HG03442 (cell line): ENCODE results near the gene KLHDC10.
"Not testable (repeated sequence)": the region's sequence is repeated elsewhere in the genome, so short reads cannot be mapped to it uniquely, and the experiment has no call there.

Source experiments
- ATAC-seq: cut with Tn5 transposase; IDR thresholded peaks from one replicate; pipeline ENCODE4 v1.9.1; 2021; ENCODE audit warnings: mild to moderate bottlenecking, moderate library complexity; ENCODE audit not compliant: unreplicated experiment

The KLHDC10 gene

DNA sequence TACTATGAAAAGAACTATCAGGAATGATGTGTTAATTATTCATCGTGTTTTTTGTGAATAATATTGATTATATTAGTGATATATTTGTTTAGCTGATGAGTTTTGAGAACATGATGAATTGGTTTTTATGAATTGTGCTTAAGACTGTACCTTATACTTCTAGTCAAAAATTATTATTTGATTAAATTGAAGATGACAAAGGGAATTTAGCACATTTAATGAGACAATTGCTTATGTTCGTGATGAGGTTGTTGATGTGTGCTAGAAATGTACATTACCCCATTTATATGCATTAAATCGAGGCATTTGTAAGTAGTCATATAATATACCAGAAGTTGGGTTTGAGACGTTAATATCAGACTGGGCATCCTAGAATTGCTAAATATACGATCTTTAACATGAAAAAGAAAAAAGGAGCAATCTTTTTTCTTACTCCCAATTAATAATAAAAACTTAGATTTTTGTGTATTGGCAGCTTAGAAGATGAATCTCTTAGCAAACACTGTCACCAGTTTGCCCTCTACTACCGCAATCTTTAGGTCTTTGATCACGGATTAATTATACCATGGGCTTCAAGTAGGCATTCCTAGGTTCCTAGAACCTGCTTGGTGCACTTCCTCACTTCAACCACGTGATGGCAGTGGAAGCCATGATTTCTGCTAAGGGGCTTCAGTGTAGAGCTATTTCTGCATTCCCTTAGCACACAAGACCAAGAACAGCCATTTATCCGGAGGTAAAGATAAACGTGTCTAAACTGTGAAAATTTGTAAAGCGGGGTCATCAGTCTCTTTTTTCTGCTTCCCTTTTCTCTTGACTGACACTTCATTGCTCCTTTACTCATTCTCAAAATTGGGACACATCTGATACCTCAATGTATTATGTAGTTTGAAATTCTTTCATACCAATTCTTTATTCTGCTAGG is 1.6 kb downstream of the KLHDC10 start:
- no peak for ATAC-seq

DNA sequence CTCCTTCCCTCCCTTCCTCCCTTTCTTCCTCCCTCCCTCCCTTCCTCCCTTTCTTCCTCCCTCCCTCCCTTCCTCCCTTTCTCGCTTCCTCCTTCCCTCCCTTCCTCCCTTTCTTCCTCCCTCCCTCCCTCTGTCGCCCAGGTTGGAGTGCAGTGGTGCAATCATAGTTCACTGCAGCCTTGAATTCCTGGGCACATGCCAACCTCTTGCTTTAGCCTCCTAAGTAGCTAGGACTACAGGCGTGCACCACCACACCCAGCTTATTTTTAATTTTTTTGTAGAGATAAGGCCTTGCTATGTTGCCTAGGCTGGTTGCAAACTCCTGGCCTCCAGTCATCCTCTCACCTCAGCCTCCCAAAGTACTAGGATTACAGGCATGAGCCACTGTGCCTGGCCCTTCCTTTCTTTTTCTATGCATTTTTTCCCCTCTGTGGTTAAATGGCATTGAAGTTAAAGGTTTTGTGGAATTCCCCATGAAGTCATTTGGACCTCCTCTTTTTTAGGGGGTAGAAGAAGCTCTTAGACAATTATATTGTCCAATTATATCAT is 9.6 kb downstream of the KLHDC10 start:
- ATAC-seq = no peak

DNA sequence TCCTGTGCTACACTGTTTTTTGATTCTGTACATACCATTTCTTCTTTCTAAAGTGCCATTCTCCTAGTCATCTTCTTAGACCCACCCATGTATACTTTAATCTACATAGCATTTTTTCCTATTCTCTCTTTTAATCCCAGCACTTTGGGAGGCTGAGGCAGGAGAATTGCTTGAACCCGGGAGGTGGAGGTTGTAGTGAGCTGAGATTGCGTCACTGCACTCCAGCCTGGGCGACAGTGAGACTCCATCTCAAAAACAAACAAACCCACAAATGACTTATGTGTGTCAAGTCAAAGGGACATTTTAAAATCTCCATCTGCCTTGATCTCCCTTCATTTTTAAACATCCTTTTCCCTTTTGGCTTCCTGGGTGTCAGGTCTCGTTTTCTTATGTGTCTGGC is 13.2 kb downstream of the KLHDC10 start:
- not testable (repeated sequence) for ATAC-seq

DNA sequence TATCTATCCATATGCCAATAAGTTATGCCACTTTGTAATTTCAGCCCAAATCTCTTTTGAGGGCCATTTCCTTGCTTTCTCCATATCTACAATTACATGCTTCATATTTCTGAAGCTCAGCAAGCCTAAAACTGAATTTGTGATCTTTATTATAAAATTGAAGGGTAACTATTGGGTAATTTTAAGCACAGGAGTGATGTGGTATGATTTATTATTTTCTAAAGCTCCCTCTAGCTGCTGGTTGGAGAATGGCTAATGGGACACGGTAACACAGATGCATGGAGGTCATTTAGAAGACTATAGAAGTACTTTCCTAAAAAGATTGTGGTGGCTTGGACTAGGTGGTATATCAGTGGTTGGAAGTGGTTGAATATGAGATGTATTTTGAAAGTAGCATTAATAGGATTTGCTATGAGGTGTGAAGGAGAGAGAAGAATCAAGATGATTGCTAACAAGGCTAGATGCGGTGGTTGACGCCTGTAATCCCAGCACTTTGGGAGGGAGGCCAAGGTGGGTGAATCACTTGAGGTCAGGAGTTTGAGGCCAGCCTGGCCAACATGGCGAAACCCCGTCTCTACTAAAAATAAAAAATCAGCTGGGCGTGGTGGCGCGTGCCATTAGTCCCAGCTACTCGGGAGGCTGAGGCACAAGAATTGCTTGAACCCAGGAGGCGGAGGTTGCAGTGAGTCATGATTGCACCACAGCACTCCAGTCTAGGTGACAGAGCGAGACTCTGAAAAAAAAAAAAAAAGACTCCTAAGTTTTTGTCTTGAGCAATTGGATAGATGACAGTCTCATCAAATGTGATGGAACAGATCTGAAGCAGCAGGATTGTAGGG is 13.9 kb downstream of the KLHDC10 start:
- ATAC-seq = no peak

DNA sequence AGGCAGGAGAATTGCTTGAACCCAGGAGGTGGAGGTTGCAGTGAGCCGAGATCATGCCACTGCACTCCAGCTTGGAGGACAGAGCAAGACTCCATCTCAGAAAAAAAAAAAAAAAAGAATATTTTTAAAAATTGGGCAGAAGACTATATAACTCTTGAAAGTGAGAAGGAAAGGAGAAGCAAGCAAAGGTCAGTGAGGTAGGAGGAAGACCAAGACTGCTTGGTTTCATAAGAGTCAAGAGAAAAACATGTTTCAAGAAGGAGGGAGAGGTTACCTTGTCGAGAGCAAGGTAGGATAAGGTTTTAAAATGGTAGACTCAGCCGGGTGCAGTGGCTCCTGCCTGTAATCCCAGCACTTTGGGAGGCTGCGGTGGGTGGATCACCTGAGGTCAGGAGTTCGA is 14.9 kb downstream of the KLHDC10 start:
- not testable (repeated sequence) for ATAC-seq

DNA sequence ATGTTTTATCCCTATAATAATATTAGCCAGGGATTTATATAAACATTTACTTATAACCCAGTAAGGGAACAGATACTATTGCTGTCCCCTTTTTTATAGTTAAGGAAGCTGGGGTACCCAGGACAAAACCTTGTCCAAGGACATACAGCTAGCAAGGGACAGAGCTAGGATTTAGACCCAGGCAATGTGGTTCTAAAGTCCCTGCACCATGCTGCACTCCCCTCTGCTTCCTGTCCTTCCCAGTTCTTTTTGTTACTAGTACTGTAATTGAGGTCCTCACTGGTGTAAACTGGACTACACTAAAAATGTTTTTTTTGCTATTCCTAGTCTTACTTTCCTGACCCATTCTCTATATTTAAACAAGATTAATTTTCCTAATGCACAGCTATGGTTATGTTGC is 16.6 kb downstream of the KLHDC10 start:
- no peak for ATAC-seq

DNA sequence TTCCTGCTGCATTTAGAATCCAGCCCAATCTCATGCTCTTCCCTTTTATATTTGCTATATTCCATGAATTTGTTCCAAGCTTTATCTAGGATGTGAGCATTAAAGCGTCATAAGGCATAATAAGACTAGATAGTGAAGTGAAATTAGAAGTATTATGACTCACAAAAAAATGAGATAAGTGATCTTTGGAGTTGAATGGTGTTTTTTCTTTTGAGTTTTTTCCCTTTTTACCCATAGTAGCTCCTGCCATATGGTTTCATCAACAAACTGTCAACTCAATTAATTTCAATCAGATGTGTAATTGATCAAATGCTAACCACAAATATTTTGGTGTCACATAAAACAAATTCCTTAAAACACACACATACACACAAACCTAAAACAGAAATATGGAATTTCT is 17.0 kb downstream of the KLHDC10 start:
- ATAC-seq = no peak

DNA sequence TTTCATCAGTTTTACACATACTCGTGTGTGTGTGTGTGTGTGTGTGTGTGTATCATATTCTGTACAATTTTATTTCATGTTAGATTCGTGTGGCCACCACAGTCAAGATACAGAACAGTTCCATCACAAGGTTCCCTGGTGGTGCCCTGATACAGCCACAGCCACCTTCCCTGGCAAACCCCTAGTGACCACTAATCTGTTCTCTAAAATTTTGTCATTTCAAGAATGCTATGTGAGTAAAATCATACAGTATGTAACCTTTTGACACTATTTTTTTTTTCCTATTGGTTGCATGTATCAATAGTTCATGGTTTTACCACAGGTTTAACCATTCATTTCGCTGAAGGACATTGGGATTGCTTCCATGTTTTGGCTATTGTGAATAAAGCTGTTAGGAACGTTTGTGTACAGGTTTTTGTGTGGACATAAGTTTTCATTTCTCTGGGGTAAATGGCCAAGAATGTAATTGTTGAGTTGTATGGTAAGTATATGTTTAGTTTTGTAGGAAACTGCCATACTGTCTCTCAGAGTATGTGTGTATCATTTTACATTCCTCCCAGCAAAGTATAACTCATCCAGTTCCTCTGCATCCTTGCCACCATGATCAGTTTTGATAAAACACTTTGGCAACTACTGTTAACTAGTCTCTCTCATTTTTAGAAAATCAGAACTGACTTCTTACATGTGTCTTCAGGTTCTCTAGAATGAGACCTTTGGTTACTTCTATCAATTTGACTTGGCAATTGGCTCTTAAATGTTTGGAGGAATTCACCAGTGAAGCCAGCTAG is 20.6 kb downstream of the KLHDC10 start:
- ATAC-seq = no peak

DNA sequence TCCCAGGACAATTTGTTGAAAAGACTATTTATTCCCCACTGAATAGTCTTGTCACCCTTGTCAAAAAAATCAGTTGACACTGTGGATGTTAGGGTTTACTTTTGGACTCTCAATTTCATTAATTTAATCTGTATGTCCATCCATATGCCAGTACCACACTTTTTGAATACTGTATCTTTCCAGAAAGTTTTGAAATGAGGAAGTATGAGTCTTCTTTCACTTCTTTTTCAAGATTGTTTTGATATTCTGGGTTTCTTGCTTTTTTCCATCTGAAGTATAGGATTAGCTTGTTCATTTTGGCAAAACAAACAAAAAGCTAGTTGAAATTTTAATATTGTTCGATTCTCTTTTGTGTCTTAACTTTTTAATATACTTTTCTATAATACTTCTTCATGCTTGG is 21.7 kb downstream of the KLHDC10 start:
- no peak for ATAC-seq

DNA sequence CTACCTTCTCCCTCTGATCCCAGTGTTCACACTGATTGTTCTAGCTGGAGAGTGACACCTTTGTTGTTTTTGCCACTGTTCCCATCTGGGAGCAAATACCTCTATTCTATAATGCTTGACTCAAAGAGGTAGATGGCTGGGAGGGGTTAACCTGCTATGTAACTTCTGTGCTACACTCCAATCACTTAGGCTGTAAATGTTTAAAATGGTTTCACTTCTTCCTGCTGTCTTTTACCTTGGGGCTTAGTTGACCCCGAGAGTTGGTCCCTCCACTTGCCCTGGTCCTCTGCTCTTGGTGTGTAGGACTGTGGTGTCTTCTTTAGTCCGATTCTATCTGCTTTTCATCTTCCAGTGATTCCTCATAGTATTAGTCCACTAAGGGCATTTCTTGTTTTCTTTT is 22.3 kb downstream of the KLHDC10 start:
- no peak for ATAC-seq

DNA sequence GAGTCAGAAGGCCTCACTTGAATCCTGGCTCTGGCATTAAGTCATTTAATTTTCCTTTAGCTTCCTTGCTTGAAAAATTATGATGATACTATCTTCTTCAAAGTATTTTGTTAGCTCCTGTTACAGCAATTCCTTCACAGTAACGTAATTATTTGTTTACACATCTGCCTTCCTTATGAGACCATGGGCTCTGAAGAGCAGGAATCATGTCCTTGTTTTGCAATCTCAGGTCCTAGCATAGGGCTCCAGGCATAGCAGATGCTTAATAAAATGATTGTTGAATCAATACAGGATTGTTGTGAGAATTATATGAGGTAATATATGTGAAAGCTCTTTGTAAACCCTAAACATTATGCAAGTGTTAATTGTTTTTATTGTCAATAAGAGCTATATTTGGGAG is 25.5 kb downstream of the KLHDC10 start:
- ATAC-seq = no peak

DNA sequence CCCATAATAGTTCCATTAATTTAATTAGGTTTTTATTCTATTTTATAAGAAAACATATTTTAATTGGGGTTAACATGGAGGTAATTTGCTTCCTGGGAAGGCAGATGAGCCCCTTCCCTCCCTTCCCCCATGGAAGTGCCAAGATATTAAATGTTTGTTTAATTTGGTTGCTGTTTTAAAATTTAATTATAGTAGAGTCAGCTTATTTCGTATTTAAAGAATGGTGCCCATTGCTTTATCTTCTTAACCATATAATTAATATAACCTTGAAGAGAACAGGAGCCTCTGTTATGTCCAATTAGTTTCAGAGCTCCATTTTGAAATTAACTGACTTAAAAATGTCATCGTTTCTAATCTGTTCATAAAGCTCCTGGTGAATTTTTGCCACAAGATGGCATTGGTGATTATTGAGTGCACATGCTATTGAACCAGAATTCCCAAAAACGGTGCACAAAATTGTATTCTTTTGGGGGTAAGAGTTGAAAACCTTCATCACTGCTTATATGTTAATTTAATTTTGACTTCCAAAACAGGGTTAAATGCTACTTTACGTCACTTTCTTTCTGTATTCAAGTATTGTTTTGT is 26.0 kb downstream of the KLHDC10 start:
- no peak for ATAC-seq

DNA sequence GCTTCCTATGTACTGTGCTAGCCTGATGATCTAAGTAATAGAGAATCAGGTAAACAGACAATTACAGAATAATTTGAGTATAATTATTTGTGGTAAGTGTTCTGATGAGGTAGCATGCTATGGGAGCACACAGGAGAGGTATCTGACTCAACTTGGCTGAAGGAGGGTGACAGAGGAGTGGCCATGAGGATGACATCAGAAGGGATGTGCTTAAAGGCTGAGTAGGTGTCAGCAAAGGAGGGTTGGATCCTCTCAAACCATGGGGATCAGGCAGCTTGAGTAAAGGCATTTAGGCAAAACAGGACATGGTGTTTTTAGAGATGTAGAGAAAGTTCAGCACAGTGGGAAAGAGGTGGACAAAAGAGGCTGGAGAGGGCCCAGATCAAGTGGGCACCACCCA is 29.0 kb downstream of the KLHDC10 start:
- ATAC-seq = no peak

DNA sequence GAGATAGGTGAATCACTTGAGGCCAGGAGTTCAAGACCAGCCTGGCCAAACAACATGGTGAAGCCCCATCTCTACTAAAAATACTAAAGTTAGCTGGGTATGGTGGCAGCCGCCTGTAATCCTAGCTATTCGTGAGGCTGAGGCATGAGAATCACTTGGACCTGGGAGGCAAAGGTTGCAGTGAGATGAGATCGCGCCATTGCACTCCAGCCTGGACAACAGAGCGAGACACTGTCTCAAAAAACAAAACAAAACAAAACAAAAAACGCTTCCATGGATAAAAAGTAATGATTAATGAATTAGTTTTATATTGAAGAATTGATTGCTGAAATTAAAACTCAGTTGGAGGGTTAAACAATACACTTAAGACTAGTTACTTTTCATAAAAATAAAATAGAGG is 32.3 kb downstream of the KLHDC10 start:
- no peak for ATAC-seq

DNA sequence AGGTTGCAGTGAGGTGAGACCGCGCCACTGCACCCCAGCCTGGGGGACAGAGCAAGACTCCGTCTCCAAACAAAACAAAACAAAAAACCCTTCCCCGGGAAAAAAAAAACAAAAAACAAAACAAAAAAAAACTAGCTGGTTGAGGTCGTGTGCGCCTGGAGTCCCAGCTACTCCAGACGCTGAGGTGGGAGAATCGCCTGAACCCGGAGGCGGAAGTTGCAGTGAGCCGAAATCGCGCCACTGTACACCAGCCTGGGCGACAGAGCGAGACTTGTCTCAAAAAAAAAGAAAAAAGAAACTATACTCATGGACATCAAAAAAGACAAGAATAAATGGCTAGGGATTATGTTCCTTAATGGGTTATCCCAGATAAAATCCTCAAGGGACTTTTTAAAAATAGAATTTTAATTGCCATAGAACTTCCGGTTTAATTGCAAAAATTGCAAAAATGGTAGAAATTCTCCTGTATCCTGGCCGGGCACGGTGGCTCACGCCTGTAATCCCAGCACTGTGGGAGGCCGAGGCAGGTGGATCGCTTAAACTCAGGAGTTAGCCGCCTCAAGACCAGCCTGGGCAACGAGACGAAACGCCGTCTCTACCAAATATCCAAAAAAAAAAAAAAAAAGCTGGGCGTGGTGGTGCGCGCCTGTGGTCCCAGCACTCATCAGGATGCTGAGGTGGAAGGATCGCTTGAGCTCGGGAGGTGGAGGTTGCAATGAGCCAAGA is 37.8 kb downstream of the KLHDC10 start:
- no peak for ATAC-seq

DNA sequence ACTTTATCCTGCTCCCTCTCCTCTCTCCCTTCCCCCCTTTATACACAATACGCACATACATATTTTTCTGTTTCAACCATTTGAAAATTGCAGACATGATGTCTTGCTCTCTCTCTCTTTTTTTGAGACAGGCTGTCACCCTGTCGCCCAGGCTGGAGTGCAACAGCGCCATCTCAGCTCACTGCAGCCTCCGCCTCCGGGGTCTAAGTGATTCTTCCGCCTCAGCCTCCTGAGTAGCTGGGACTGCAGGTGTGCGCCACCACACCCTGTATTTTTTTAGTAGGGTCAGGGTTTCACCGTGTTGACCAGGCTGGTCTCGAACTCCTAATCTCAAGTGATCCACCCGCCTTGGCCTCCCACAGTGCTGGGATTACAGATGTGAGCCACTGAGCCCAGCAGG is 38.5 kb downstream of the KLHDC10 start:
- ATAC-seq = no peak

DNA sequence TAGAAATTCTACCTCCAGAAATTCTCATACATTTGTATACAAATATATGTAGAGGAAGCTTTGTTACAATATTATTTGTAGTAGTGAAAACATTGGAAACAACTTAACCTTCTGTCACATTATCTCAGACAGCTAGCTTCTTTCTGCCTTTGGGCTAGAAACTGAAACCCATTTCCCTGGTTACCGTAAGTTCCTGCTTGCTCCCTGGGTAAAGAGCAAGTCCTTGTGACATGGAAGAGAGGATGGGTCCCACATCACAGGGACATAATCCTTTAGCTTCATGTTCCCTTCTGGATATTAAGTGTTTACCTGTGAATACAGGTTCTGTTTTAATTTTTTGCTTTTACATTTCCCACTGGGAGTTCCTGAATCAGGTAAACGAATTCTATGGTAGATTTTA is 41.8 kb downstream of the KLHDC10 start:
- ATAC-seq = no peak

DNA sequence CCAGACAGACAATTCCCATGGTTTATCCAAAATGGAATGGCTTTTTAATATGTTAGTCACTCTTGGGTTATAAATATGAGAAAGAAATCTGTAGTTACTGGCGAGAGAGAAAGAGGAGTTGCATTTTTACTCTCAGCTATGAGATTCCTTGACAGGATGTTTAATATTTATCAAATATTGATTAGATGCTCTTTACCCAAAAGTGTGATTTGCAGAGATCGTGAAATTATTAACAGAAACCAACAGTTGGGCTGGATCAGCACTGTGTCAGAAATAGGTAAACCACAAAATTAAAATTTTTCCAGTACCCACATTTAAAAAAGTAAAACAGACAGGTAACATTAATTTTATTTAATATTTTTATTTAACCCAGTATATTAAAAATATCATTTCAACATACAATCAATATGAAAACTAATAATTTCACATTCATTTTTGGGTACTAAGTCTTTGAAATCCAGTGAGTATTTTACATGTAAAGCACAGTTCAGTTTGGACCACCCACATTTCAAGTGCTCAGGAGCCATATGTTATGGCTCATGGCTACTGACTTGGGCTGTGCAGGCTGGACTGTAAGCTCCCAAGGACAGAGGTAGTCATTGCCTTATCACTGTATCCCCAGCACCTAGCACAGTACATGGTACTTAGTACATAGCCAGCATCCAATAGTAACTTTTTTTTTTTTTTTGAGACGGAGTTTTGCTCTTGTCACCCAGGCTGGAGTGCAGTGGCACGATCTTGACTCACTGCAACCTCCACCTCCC is 42.5 kb downstream of the KLHDC10 start:
- ATAC-seq = no peak

DNA sequence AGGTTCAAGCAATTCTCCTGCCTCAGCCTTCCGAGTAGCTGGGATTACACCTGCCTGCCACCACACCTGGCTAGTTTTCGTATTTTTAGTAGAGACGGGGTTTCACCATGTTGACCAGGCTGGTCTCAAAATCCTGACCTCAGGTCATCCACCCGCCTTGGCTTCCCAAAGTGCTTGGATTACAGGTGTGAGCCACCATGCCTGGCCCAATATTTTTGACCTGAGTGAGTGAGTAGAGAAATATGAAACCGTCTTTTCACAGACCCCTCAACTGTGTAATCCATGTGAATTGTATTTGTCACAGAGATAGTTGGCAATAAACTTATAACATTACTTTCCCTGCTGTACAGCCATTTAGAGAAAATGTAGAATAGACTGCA is 43.1 kb downstream of the KLHDC10 start:
- not testable (repeated sequence) for ATAC-seq
